Mesothelial cell of epicardium (in vitro differentiated cells): ENCODE data around the gene CCDC170. TPM values are rescaled to one million over a fixed set of nuclear protein-coding genes. Genes with fewer than 3 reads are reported as not detected.

Source experiments
- DNase-seq, 2 experiments: peaks; one replicate each; pipeline ENCODE4 v3.0.0; 2021; ENCODE audit warnings: low spot score in 2 of 2; ENCODE audit not compliant: unreplicated experiment in 2 of 2
- H3K27ac Mint-ChIP-seq: 2 replicates; pipeline ENCODE4 v1.8.0; 2021; ENCODE audit warnings: mixed read lengths
- H3K27me3 Mint-ChIP-seq: 2 replicates; pipeline ENCODE4 v1.8.0; 2021; ENCODE audit warnings: low read depth, mixed read lengths
- H3K36me3 Mint-ChIP-seq: 2 replicates; pipeline ENCODE4 v1.8.0; 2021; ENCODE audit warnings: mixed read lengths
- H3K4me1 Mint-ChIP-seq: 2 replicates; pipeline ENCODE4 v1.8.0; 2021; ENCODE audit warnings: mixed read lengths
- H3K4me3 Mint-ChIP-seq: 2 replicates; pipeline ENCODE4 v1.8.0; 2021; ENCODE audit warnings: mild to moderate bottlenecking, moderate library complexity, mixed read lengths
- H3K9me3 Mint-ChIP-seq: 2 replicates; pipeline ENCODE4 v1.8.0; 2021; ENCODE audit warnings: mixed read lengths
- total RNA-seq: library from RNA; stranded (reverse); gene quantifications from 3 replicates; pipeline ENCODE4 v1.2.1, GENCODE V29; 2021
- TF ChIP-seq, protein P1 (sequence below): fragments of 200-600 bp; sonication (generic); IDR thresholded peaks from one replicate; pipeline ENCODE4 v1.5.0; 2021; ENCODE audit warnings: antibody characterized with exemption; ENCODE audit not compliant: unreplicated experiment

The CCDC170 gene
- total RNA-seq, 1 donor from 2014 or later = 3.0 TPM

DNA sequence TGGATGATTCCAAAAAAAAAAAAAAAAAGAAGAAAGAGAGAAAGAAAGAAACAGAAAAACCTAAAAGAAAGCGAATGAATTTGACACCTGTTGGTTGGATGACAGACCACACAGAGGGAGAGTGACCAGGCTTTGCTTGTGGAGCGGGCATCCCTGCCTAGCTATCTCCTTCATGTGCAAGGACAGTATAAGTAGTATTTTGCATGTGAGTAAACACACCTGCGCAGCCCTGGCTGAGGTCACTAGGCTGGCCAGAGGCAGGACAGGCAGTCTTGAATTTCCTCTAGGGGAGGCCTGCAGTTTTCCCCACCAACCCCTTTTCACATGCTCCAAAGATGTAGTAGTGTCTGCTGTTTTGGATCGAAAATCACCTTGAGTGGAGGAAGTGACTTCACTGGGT, 126.4 kb downstream of the CCDC170 start:
- no peaks in the 10 kb centered on the region for H3K36me3 Mint-ChIP-seq
- no peak overlapping the region for H3K27ac Mint-ChIP-seq
- DNase-seq = no peak
- no peaks in the 10 kb centered on the region for H3K9me3 Mint-ChIP-seq
- no peak overlapping the region for H3K4me3 Mint-ChIP-seq
- H3K27me3 Mint-ChIP-seq = no peaks in the 10 kb centered on the region
- no peaks in the 10 kb centered on the region for H3K4me1 Mint-ChIP-seq
- TF ChIP-seq, protein P1, sequence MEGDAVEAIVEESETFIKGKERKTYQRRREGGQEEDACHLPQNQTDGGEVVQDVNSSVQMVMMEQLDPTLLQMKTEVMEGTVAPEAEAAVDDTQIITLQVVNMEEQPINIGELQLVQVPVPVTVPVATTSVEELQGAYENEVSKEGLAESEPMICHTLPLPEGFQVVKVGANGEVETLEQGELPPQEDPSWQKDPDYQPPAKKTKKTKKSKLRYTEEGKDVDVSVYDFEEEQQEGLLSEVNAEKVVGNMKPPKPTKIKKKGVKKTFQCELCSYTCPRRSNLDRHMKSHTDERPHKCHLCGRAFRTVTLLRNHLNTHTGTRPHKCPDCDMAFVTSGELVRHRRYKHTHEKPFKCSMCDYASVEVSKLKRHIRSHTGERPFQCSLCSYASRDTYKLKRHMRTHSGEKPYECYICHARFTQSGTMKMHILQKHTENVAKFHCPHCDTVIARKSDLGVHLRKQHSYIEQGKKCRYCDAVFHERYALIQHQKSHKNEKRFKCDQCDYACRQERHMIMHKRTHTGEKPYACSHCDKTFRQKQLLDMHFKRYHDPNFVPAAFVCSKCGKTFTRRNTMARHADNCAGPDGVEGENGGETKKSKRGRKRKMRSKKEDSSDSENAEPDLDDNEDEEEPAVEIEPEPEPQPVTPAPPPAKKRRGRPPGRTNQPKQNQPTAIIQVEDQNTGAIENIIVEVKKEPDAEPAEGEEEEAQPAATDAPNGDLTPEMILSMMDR = no peak

DNA sequence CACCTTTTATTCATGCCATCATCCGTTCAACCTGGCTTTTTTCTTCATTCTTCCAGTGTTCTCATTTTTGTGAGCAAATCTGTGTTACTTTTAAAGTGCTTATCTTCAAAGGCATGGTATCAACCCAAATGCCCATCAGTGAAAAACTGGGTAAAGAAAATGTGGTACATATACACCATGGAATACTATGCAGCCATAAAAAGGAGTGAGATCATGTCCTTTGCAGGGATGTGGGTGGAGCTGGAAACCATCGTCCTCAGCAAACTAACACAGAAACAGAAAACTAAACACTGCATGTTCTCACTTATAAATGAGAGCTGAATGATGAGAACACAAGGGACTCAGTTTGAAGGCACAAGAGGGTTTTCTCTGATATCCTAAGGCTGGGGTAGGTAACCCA, 130.3 kb downstream of the CCDC170 start:
- H3K36me3 Mint-ChIP-seq = no peaks in the 10 kb centered on the region
- no peaks in the 10 kb centered on the region for H3K27me3 Mint-ChIP-seq
- no peak for DNase-seq
- H3K4me1 Mint-ChIP-seq = no peaks in the 10 kb centered on the region
- no peak overlapping the region for H3K4me3 Mint-ChIP-seq
- no peak overlapping the region for H3K27ac Mint-ChIP-seq
- H3K9me3 Mint-ChIP-seq = no peaks in the 10 kb centered on the region
- TF ChIP-seq, protein P1 = no peak

DNA sequence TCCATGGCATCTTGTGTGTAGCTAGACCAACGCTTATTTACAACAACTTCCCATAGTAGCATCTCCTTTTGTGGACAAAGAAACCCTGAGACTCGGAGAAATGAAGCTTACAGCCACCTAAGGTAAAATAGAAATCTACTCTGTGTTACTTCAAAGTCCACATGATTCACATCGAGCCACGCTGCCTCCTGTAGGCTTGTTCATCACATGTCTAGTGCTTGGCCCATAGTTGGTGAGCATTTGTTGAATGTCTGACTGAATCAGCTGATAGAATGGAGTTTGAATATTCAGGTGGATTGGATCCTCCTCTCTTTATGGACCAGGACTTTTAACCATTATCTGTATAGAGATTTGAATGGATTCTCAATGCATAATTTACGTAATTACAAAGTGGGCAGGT, 130.7 kb downstream of the CCDC170 start:
- Mint-ChIP-seq H3K4me3 (no peak overlapping the region), H3K27ac (no peak overlapping the region), H3K9me3 (no peaks in the 10 kb centered on the region), H3K4me1 (no peaks in the 10 kb centered on the region), H3K36me3 (no peaks in the 10 kb centered on the region), H3K27me3 (no peaks in the 10 kb centered on the region)
- DNase-seq = no peak
- TF ChIP-seq, protein P1 = no peak

DNA sequence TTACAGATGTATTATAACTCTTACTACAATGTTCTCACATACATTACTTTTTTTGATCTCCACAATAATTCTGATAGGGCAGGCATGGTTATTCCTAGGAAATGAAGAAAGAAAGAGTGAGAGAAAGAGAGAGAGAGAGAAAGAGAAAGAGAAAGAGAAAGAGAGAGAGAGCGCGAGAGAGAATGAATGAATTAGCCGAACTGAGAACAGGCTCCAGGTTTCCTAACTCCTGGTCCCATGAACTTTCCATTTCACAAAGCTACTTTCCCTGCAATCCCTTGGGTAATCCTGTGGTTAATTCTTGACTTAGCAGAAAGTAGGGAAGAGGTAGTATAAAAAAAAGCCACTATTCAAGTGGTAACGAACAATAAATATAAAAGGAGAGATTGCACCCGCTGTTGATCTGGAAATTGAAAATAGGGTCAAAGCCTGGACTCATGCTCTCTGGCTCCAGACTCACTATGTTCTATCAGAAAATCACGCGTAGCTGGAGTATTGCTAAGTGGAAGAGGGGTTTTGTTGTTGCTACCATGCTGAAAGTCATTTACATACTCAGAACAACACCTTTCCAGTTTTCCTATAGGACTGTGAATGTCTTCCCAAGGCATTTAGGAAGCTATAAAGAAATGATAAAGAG, 131.2 kb downstream of the CCDC170 start:
- no peak for DNase-seq
- H3K36me3 Mint-ChIP-seq = no peaks in the 10 kb centered on the region
- TF ChIP-seq, protein P1 = no peak
- H3K4me3 Mint-ChIP-seq = no peak overlapping the region
- H3K9me3 Mint-ChIP-seq = no peaks in the 10 kb centered on the region
- no peaks in the 10 kb centered on the region for H3K4me1 Mint-ChIP-seq
- H3K27me3 Mint-ChIP-seq = no peaks in the 10 kb centered on the region
- no peak overlapping the region for H3K27ac Mint-ChIP-seq

DNA sequence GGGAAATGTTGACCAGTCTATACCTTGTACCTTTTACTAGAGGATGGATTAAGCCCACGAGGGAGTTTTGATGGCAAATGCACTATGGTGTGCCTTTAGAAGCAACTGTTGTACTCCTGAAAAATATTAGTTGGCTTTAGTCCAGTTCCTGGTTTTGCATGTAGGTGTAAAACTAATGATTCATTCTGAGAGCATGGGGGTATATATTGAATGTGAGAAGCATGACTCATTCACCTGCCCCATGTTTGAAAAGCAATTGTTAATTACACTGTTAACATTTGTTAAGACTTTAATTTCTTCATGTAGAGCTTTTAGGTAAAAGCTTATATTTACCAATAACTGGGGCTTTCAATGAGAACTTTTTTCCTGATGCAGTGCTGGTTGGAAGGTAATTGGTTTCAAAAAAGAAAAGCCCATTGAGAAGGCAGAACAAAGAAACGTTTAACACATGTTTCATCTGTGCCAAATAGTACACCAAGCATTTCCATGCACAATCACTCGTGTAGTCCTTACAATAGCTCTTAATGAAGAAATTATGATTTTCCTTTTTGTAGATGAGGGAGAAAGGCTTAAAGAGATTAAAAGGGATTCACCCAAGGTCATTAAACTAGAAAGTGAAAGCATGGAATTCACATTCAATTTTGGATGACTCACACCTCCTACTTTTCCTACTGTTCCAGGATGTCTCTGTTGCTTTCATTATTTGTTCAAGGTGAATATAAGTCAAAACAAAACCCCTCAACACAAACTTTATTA, 134.1 kb downstream of the CCDC170 start:
- Mint-ChIP-seq H3K27me3 (no peaks in the 10 kb centered on the region), H3K36me3 (no peaks in the 10 kb centered on the region), H3K4me3 (no peak overlapping the region), H3K9me3 (no peaks in the 10 kb centered on the region), H3K27ac (no peak overlapping the region), H3K4me1 (no peaks in the 10 kb centered on the region)
- no peak for DNase-seq
- TF ChIP-seq, protein P1 = no peak
